ENCODE measurements around the gene PTPRN2.

Gene PTPRN2

GRCh38 chr7:157691586-157692459 lies 895.8 kb downstream of the PTPRN2 start:
- in situ Hi-C loops (cut with HindIII; ENCODE audit: low pct_ligation_motif_present, low pct_unique_long_range_greater_than_20kb, low sequenced_read_pairs) = no loop called here
- DNase-seq = no peak

DNA sequence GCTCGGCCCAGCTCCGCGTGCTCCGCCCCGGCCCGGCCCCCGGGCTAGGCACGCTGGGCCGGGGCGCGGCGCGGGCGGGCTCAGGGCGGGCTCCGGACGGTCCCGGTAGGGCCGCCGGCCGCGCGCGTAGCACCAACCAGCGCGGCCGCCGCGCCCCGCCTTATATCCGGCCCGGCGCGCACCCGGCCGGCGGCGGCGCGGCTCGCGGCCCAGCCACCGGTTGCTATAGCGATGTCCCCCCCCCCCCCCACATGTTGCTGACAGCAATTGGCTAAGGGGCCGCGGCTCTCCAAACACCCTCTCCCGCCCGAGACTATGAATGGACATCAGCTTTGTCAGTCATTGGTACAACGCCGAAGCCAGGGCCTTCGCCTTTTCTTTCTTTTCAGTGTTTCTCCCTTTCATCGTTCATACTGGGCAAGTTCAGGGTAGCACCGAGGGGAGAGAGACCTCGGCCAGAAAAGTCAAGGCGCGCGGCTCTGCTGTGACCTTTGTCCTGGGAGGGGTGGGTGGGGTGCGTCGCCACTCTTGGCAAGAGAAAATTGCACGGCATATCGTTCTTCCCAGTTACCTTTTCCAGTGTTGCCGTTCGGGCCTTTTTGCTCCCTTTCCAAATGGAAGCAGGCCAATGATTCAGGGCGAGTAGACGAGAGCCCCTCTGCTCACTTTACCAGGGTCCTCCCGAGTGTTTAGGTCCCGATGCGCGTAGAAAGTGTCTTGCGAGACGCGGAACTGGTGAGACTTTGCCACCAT lies 896.6 kb downstream of the PTPRN2 start:
- DNase-seq = no peak

DNA sequence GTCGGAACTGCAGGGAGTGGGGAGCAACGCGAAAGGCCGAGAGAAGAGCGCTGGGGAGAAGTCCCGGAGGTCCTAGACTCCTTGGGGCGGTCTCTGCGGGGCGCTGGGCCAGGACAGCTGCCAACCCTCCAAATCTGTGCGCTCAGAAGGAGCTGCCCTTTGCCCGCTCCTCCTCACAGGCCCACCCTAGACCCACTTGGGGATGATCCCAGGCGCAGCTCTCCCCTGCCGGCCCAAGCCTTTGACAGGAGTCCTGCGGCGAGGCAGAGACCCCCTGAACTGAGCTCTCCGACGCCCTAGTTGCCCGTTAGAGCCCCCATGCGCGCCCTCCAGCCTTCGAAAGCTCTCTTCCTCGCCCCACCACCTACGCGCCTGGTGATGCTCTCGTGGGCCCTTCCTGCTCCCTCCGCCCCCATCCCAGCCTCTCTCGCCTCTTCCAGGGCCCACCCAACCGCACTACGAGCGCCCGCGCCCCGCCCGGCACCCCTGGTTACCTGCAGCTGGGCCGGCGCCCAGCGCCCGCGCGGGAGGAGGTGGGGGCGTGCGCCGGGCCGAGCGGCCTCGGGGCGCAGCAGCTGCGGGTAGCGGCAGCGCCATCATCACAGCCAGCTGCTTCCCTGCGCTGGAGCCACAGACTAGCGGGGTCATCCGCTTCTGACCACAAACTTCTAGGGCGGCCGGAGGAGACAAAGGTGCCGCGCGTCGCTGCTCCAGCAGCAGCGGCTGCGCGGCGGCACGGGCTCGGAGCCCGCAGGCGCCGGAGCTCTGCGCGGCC lies 897.4 kb downstream of the PTPRN2 start:
- DNase-seq = no peak
- in situ Hi-C loops (cut with HindIII; ENCODE audit: low pct_ligation_motif_present, low pct_unique_long_range_greater_than_20kb, low sequenced_read_pairs) = no loop called here

More for the DNA sequence above, 896.6 kb downstream of the PTPRN2 start:
- in situ Hi-C loops (cut with HindIII; ENCODE audit: low pct_ligation_motif_present, low pct_unique_long_range_greater_than_20kb, low sequenced_read_pairs) = no loop called here

DNA sequence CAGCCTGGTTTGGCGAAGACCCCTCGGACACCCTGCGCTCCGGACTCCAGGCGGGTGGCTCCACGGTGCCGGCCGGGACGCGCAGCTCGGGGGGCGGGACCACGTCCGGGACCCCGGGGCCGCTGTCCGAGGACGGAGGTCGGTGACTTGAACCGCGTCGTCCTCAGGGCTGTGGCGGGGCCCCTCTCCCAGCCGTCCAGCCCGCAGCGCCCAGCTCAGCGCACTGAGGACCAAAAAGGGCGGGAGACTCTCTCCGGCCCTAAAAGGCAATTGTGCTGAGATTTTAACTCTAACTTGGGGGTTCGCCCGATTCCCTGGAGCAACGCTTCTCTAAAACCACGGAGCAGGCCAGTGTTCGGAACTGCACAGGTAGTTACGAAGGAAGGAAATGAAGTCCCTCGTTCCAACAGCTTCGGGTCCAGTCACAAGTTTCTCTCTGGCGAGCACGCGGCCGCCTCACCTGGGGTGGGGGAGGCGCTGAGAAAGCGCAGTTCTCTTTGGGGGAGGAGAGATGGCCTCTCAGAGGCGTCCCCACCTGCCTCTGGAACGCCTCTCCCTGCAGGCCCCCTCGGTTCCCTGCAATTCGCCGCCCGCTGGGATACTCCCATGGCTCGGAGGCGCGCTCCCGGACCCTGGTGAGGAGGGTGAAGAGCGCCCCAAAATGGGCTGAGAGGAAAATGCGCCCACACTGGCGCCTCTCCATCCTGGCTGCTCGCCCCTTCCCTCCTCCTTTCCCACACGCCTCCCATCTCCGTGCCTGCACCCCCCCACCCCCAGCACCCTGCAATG lies 898.2 kb downstream of the PTPRN2 start:
- DNase-seq = no peak
- in situ Hi-C loops (cut with HindIII; ENCODE audit: low pct_ligation_motif_present, low pct_unique_long_range_greater_than_20kb, low sequenced_read_pairs) = no loop called here

DNA sequence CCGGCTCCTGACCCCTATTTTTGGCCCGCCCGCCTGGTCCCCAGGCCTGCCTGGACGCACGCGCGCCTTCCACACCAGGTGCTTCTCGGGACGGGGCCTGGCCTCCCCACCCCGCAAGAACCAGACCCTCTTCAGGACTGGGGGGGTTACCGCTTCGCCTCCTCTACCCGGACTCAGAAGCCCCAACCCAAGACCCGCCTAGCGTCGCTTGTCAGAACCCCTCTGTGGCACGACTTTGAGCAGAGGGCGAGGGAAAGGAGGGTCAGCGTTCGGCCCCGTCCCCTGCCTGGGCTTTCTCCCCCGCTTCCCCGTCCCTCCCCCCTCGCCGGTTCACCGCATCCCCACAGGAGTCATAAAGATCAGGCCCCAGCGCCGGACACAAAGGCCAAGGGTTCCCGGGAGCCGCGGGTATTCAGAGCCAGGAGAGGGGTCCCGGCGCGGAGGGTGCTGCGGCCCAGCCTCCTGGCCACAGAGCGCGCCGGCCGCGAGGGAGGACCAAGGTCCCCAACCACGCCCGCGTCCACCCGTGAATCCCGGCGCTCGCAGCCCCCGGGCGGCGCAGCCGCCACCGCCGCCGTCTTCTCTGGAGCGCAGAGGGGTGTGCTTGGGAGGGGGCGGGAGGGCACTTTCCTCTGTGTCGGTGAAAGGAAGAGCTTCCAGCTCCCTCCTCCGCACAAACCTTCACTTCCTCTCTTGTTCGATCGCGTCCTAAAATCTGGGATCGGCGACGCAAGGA lies 898.9 kb downstream of the PTPRN2 start:
- in situ Hi-C loops (cut with HindIII; ENCODE audit: low pct_ligation_motif_present, low pct_unique_long_range_greater_than_20kb, low sequenced_read_pairs) = no loop called here
- DNase-seq = no peak

GRCh38 chr7:157687845-157688532 lies 899.6 kb downstream of the PTPRN2 start:
- in situ Hi-C loops (cut with HindIII; ENCODE audit: low pct_ligation_motif_present, low pct_unique_long_range_greater_than_20kb, low sequenced_read_pairs) = no loop called here
- no peak for DNase-seq

GRCh38 chr7:157687158-157687557 lies 900.5 kb downstream of the PTPRN2 start:
- no peak for DNase-seq
- in situ Hi-C loops (cut with HindIII; ENCODE audit: low pct_ligation_motif_present, low pct_unique_long_range_greater_than_20kb, low sequenced_read_pairs) = no loop called here

GRCh38 chr7:157686285-157686894 lies 901.2 kb downstream of the PTPRN2 start:
- in situ Hi-C loops (cut with HindIII; ENCODE audit: low pct_ligation_motif_present, low pct_unique_long_range_greater_than_20kb, low sequenced_read_pairs) = no loop called here
- DNase-seq = no peak

DNA sequence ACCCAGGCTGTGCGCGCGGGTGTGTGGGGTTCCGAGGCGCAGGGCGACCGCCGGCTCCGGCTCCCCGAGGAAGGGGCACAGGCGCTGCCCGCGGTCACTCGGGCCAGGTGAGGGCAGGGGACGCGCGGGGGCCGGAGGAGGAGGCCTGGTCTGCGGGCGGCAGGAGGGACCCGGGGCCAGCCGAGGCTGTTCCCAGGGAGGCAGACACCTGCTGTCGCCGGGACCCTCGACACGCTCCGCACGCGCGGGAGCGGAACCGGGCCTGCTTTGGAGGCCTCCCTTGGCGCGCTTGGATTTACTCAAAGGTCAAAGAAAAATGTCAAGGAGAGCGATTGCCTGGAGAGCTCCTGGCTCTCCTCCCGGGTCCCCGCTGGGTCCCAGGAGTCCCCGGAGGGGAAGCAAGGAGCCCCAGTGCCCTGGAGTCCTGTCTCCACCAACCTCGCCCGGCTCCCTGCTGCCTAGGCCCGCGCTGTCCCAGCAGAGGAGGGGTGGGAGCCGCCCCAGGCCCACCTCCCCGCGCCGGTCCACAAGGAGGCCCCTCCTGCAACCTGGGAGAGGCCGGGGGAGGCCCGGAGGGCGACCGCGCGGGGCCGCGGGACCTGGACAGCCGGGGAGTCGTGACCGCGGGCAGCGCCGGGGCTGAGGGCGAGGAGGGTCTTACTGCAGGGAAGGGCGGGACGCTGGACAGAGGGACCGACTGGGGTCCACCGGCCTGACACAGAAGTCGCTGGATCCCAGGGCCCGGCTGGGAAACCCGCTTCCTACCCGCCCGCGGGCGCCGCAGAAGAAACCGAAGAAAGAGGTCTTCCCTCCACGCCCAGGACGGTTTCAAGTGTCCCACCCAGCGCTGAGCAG lies 902.0 kb downstream of the PTPRN2 start:
- no peak for DNase-seq
- in situ Hi-C loops (cut with HindIII; ENCODE audit: low pct_ligation_motif_present, low pct_unique_long_range_greater_than_20kb, low sequenced_read_pairs) = no loop called here

DNA sequence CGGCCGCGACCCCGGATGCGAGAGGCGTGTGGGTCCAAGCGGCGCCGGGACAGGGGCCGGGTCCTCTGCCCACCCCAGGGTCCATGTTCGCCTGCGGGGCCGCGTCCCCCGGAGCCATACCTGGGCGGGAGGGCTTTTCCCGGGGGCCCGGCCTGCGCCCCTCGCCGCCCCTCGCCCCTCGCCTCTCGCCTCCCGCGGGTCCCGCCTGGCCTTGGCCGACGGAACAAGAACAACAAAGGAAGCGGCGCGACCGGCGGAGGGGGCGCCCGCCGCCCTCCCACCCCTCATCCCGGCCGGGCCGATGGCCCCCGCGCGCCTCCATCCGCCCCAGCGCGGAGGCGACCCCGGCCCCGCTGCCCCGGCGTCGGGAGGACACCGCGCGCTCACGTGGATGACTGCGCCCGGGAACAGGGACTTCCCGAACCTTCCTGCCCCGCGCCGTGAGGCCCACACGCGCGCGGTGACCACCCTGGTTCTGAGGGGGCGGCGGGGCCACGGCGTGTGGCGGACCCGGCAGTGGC lies 902.7 kb downstream of the PTPRN2 start:
- in situ Hi-C loops (cut with HindIII; ENCODE audit: low pct_ligation_motif_present, low pct_unique_long_range_greater_than_20kb, low sequenced_read_pairs) = no loop called here
- DNase-seq = no peak

GRCh38 chr7:157684157-157684908 lies 903.3 kb downstream of the PTPRN2 start:
- no peak for DNase-seq
- in situ Hi-C loops (cut with HindIII; ENCODE audit: low pct_ligation_motif_present, low pct_unique_long_range_greater_than_20kb, low sequenced_read_pairs) = no loop called here

- in situ Hi-C loops (cut with HindIII; ENCODE audit: low pct_ligation_motif_present, low pct_unique_long_range_greater_than_20kb, low sequenced_read_pairs) = no loop called here
- no peak for DNase-seq
Measured at GRCh38 chr7:157683747-157684156, 903.9 kb downstream of the PTPRN2 start.

DNA sequence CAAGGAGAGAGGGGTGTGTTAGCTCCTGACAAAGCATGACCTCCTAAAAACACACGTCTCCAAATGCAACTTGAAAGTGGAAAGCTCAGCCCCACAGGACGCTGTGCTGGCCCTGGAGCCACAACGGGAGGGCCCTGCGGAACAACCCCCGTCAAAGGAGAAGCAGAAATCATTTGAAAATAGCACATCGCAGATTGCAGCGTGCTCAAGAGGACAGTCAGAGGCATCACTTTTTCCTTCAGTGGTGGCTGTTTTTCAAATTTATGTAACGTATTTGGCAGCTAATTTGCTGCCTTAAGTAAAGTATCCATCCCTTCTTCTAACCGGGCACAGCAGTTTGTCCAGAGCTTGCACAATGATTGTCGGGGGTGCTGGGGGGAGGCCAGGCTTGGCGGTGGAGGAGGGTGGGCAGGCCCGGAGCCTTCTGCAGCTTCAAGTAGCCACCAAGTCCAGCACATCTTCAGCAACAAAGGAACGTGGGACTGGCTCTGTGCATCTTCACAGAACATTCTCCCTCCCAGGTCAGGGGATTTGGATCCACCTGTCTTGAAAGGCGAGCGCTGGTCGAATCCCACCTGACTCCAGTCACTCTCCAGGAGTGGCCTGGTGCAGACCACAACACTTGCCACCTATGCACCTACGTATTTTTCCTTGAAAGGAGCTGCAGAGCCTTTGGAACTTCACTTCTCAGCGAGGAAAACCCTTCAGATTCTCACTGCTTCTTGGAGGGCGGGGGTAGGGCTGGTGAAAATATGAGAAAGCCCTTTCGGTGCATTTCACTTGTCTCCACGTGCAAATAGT lies 904.5 kb downstream of the PTPRN2 start:
- in situ Hi-C loops (cut with HindIII; ENCODE audit: low pct_ligation_motif_present, low pct_unique_long_range_greater_than_20kb, low sequenced_read_pairs) = no loop called here
- DNase-seq = no peak

Measured in ACHN (cell line).